ENCODE measurements around the gene TECPR1. TPM values are rescaled to one million over a fixed set of nuclear protein-coding genes. Genes with fewer than 3 reads are reported as not detected.

The TECPR1 gene
- total and polyA plus RNA-seq, 9 donors = 4.2 to 28.1 (median 21.4) TPM

DNA sequence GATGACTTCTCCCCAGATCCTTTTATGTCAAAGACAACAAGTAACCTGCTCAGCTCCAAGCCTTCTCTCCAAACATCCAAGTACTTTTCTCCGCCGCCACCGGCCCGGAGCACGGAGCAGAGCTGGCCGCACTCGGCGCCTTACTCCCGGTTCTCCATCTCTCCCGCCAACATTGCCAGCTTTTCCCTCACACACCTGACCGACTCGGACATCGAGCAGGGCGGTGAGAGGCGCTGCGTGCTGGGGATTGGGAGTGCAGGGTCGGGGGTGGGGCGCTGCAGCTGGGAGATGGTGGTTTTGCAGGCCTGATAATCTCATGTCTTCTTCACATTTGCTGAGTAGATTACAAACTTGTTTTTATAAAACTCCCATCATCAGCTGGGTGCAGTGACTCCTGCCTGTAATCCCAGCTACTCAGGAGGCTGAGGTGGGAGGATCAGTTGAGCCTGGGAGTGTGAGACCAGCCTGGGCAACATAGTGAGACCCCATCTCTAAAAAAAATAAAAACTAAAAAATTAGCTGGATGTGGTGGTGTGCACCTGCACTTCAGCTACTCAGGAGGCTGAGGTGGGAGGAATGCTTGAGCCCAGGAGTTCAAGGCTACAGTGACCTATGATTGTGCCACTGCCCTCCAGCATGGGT is 47.9 kb downstream of the TECPR1 start:
- Histone ChIP-seq H3K4me3 (no peak overlapping the region), H3K4me1 (ENCODE audit: insufficient read depth) (no peaks in the 10 kb centered on the region), H3K27ac (no peak overlapping the region), H3K36me3 (no peaks in the 10 kb centered on the region), H3K9me3 (no peaks in the 10 kb centered on the region), H3K27me3 (no peaks in the 10 kb centered on the region)
- 96% methylated on average over 18 of the region's 18 CpGs for WGBS, 3 donors
- DNase-seq = no peak
- intact Hi-C loops (cut with DNase I) = no loop called here
- TF ChIP-seq EP300 (IDR thresholded peaks at IDR 0.05) (no peak), POLR2A (IDR thresholded peaks at IDR 0.05) (no peak)
- TF ChIP-seq, protein P1, sequence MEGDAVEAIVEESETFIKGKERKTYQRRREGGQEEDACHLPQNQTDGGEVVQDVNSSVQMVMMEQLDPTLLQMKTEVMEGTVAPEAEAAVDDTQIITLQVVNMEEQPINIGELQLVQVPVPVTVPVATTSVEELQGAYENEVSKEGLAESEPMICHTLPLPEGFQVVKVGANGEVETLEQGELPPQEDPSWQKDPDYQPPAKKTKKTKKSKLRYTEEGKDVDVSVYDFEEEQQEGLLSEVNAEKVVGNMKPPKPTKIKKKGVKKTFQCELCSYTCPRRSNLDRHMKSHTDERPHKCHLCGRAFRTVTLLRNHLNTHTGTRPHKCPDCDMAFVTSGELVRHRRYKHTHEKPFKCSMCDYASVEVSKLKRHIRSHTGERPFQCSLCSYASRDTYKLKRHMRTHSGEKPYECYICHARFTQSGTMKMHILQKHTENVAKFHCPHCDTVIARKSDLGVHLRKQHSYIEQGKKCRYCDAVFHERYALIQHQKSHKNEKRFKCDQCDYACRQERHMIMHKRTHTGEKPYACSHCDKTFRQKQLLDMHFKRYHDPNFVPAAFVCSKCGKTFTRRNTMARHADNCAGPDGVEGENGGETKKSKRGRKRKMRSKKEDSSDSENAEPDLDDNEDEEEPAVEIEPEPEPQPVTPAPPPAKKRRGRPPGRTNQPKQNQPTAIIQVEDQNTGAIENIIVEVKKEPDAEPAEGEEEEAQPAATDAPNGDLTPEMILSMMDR (IDR thresholded peaks at IDR 0.05) = no peak

DNA sequence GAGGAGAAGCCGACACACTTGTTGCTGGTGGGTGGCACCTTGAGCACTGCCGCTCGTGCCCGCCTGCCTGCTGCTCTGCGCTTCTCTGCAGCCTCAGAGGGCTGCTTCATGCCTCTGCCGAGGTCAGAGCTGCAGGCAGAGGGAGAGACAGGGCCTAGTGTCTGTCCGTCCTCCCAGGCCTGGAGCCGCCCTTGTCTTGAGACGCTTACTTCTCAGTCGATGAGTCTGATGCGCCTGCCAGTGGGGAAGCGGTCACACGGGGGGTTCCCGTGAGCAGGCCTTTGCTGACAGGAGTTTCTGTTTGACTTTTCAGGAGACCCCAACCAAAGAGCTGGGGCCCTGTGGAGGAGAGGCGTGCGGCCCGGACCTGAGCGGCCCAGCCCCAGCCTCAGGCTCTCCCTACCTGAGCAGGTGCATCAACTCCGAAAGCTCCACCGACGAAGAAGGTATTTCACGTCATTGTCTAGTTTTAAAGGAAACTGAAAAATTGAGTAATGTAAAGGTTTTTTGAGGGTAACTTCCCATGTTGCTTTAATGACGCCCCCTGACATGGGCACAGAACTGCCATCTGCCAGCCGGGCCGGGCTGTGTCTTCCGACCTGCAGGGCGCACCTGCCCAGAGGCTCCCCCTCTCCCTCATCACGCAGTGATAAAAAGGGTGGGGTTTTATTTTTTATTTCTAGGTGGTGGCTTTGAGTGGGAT is 48.6 kb downstream of the TECPR1 start:
- no peak for DNase-seq
- intact Hi-C loops (cut with DNase I) = no loop called here
- TF ChIP-seq, protein P1 (IDR thresholded peaks at IDR 0.05) = no peak
- H3K9me3 ChIP-seq = no peaks in the 10 kb centered on the region
- 94 to 96% (median 95%) methylated on average over 28 of the region's 28 CpGs for WGBS, 3 donors
- no peaks in the 10 kb centered on the region for H3K27me3 ChIP-seq
- H3K27ac ChIP-seq = no peak overlapping the region
- H3K4me1 ChIP-seq (ENCODE audit: insufficient read depth) = no peaks in the 10 kb centered on the region
- no peaks in the 10 kb centered on the region for H3K36me3 ChIP-seq
- no peak overlapping the region for H3K4me3 ChIP-seq

DNA sequence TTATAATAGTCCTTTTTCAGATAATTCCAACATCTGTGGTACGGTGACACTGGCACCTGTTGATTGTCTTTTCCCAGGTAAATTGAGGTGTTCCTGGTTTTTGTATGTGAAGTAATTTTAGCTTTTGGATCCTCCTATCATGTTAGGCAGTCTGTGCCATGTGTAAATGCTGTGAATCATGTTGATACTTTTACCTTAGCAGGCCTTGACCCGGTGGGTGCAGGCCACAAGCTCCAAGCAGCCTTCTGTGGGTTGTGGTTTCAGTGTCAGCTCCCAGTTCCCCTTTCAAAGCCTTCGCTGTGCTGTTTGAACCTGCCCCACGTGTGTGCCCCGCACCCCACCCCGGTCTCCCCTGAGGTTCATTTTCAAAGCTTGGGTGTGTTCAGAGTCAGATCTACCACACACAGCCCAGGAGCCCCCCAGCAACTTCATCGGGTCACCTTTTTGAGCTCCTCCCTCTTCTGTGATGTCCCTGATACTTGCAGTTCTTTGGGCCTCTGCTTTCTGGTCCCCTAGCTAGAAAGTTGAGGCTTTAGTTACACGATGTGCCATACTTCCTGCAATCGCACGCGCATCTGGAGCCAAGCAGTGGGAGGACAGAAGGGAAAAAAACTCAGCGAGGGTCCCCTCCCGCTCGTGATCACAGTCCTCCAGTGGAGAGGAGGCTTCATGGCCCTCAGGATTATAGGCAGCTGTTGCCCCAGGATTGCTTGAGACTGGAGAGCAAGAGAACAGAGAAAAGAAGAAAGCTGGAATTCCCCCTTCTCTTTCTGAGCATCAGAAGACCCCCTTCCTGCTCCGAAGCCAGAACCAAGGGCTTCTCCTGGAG is 49.5 kb downstream of the TECPR1 start:
- intact Hi-C loops (cut with DNase I) = no loop called here
- DNase-seq = no peak
- Histone ChIP-seq H3K27me3 (no peaks in the 10 kb centered on the region), H3K4me1 (ENCODE audit: insufficient read depth) (no peaks in the 10 kb centered on the region), H3K27ac (no peak overlapping the region), H3K4me3 (no peak overlapping the region), H3K36me3 (no peaks in the 10 kb centered on the region), H3K9me3 (no peaks in the 10 kb centered on the region)
- 88 to 90% (median 89%) methylated on average over 15 of the region's 15 CpGs for WGBS, 3 donors
- TF ChIP-seq POLR2A (IDR thresholded peaks at IDR 0.05) = no peak
- TF ChIP-seq, protein P1 (IDR thresholded peaks at IDR 0.05) = no peak
- no peak for TF ChIP-seq EP300 (IDR thresholded peaks at IDR 0.05)

DNA sequence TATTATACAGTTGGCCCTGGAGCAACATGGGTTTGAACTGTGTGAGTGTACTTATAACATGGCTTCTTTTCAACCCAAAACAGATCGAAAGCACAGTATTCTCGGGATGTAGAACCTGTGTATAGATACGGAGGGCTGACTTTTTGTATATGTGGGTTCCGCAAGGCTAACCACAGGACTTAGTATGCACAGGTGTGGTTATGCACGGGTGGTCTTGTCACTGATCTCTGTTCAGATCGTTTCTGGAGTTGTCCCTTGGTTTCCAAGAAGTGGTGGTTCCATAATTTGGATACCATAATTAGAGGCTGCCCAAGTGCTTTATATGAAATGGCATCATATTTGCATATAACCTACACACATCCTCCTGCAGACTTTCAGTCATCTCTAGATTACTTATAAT is 51.7 kb downstream of the TECPR1 start:
- 94 to 97% (median 94%) methylated on average over 6 of the region's 6 CpGs for WGBS, 3 donors
- Histone ChIP-seq H3K36me3 (no peaks in the 10 kb centered on the region), H3K27ac (no peak overlapping the region)

More for the DNA sequence above, 51.7 kb downstream of the TECPR1 start:
- DNase-seq = no peak
- no peak for TF ChIP-seq EP300 (IDR thresholded peaks at IDR 0.05)
- TF ChIP-seq POLR2A (IDR thresholded peaks at IDR 0.05) = no peak
- TF ChIP-seq, protein P1 (IDR thresholded peaks at IDR 0.05) = no peak
- intact Hi-C loops (cut with DNase I) = no loop called here
- Histone ChIP-seq H3K4me3 (no peak overlapping the region), H3K27me3 (no peaks in the 10 kb centered on the region), H3K9me3 (no peaks in the 10 kb centered on the region), H3K4me1 (ENCODE audit: insufficient read depth) (no peaks in the 10 kb centered on the region)
